ENCODE data around the gene COPB1.

DNA sequence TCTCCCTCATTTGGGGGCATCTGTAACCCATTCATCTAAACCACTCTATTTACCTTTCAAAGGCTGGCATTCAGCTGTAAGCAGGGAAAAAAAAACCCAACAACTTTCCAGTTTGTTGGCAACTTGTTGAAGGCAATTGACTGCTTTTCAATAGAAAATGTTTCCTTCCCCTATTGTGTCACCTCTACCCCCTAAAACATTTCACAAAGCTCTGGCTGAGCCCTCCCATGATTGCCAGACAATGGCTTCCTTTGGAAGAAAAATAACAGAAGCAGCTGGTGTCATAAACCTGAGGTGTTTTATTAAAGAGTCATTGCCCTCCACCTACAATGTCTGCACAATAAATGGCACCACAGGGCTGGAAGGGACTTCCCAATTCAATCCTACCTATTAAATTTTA, 42.7 kb upstream of the COPB1 start:
- TF ChIP-seq POLR2A (IDR thresholded peaks at IDR 0.05) (no peak), EP300 (IDR thresholded peaks at IDR 0.05; ENCODE audit: low read depth) (no peak), POLR2AphosphoS5 (IDR thresholded peaks at IDR 0.05) (no peak)
- TF ChIP-seq, protein P1, sequence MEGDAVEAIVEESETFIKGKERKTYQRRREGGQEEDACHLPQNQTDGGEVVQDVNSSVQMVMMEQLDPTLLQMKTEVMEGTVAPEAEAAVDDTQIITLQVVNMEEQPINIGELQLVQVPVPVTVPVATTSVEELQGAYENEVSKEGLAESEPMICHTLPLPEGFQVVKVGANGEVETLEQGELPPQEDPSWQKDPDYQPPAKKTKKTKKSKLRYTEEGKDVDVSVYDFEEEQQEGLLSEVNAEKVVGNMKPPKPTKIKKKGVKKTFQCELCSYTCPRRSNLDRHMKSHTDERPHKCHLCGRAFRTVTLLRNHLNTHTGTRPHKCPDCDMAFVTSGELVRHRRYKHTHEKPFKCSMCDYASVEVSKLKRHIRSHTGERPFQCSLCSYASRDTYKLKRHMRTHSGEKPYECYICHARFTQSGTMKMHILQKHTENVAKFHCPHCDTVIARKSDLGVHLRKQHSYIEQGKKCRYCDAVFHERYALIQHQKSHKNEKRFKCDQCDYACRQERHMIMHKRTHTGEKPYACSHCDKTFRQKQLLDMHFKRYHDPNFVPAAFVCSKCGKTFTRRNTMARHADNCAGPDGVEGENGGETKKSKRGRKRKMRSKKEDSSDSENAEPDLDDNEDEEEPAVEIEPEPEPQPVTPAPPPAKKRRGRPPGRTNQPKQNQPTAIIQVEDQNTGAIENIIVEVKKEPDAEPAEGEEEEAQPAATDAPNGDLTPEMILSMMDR (IDR thresholded peaks at IDR 0.05), result no peak

All from transverse colon (tissue), 4 donors.